Upper lobe of right lung (tissue), 1 donor: Measurements from ENCODE around the gene PGBD5. TPM values are rescaled to one million over a fixed set of nuclear protein-coding genes. Genes with fewer than 3 reads are reported as not detected.

ENCODE experiments used
- ATAC-seq: fragments of 200-7000 bp; cut with Tn5 transposase; one replicate; pipeline ENCODE4 v1.9.1; 2020; ENCODE audit warnings: mild to moderate bottlenecking, moderate library complexity
- DNase-seq: peaks from one replicate; pipeline ENCODE4 v3.0.0-alpha.2; 2020
- H3K27ac ChIP-seq: fragments of 200-600 bp; one replicate; pipeline ENCODE4 v1.8.0; 2022
- H3K27me3 ChIP-seq: fragments of 200-600 bp; one replicate; pipeline ENCODE4 v1.8.0; 2022; ENCODE audit warnings: mild to moderate bottlenecking
- H3K36me3 ChIP-seq: fragments of 200-600 bp; one replicate; pipeline ENCODE4 v1.8.0; 2022
- H3K4me1 ChIP-seq: fragments of 200-600 bp; one replicate; pipeline ENCODE4 v1.8.0; 2022
- H3K4me3 ChIP-seq: fragments of 200-600 bp; one replicate; pipeline ENCODE4 v1.8.0; 2022; ENCODE audit warnings: mild to moderate bottlenecking
- H3K9me3 ChIP-seq: fragments of 200-600 bp; one replicate; pipeline ENCODE4 v1.8.0; 2022
- intact Hi-C: fragments of 100-400 bp; cut with DNase I; formaldehyde crosslinking; loops from one replicate; pipeline ENCODE4 v1.11.0; 2022
- total RNA-seq: library from RNA; stranded (reverse); fragmentation: NEBNext Ultra II Directional; extraction: Animal tissue kit (Norgen Biotek cat#: 25700); gene quantifications from one replicate; pipeline ENCODE4 v1.2.1, GENCODE V29; 2021
- TF ChIP-seq, protein P1 (sequence below): fragments of 200-600 bp; IDR thresholded peaks from one replicate; pipeline ENCODE4 v1.8.0; 2022; ENCODE audit warnings: antibody characterized with exemption
- donor health status: DM: no; HTN: yes; CAD: no; lungs with severe emphysema.

Gene PGBD5
- total RNA-seq, 1 donor from 2014 or later, result 5.1 TPM

DNA sequence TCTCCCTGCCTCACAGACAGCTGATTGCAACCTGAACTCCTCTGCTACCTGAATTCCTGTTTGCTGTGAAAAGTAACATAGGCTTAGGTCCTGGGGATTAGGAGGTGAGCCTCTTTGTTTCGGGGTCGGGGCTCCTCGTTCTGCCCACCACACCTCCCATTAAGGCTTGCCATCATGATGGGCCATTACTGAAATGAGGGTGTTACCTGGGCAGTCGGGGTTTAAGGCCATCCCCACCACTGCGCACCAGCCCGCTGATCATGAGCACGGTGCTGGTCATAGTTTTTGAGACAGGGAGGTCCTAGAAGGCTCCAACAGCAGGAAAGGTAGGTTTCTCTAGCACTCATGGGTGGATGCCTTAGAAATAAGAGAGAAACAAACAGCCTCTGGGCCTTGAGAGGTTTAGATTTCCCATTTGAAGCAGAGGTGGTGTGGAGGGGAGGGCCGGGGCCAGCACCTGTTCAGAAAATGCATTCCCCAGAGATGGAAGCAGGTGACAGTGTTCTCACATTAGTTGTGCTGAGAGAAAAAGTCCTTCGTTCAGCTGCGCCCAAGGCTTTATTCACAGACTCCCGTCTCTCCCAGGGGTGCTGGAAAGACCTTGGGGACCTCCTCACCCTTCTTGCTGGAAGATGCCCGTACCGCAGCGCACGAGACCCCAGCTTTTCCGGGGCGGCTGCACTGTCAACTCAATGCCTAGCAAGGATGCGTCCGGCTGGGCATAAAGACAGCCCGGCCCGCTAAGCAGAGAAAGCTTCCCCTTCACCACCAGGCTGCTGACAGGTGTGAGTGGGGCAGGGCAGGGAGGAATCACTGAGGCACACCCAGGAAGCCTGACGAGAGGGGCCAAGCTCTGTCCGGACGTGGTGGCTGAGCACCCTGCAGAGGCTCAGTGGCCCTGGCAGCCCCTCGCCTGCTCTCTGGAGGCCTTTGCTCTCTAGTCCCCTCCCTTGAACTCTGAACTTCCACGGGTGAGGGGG, 125.5 kb downstream of the PGBD5 start:
- intact Hi-C loops, result no loop called here
- no peak for DNase-seq
- Histone ChIP-seq H3K4me3 (no peak overlapping the region), H3K27me3 (no peaks in the 10 kb centered on the region), H3K4me1 (no peaks in the 10 kb centered on the region), H3K27ac (no peak overlapping the region), H3K9me3 (no peaks in the 10 kb centered on the region), H3K36me3 (no peaks in the 10 kb centered on the region)
- peak; percentile 15 for ATAC-seq
- TF ChIP-seq, protein P1, sequence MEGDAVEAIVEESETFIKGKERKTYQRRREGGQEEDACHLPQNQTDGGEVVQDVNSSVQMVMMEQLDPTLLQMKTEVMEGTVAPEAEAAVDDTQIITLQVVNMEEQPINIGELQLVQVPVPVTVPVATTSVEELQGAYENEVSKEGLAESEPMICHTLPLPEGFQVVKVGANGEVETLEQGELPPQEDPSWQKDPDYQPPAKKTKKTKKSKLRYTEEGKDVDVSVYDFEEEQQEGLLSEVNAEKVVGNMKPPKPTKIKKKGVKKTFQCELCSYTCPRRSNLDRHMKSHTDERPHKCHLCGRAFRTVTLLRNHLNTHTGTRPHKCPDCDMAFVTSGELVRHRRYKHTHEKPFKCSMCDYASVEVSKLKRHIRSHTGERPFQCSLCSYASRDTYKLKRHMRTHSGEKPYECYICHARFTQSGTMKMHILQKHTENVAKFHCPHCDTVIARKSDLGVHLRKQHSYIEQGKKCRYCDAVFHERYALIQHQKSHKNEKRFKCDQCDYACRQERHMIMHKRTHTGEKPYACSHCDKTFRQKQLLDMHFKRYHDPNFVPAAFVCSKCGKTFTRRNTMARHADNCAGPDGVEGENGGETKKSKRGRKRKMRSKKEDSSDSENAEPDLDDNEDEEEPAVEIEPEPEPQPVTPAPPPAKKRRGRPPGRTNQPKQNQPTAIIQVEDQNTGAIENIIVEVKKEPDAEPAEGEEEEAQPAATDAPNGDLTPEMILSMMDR, result no peak

DNA sequence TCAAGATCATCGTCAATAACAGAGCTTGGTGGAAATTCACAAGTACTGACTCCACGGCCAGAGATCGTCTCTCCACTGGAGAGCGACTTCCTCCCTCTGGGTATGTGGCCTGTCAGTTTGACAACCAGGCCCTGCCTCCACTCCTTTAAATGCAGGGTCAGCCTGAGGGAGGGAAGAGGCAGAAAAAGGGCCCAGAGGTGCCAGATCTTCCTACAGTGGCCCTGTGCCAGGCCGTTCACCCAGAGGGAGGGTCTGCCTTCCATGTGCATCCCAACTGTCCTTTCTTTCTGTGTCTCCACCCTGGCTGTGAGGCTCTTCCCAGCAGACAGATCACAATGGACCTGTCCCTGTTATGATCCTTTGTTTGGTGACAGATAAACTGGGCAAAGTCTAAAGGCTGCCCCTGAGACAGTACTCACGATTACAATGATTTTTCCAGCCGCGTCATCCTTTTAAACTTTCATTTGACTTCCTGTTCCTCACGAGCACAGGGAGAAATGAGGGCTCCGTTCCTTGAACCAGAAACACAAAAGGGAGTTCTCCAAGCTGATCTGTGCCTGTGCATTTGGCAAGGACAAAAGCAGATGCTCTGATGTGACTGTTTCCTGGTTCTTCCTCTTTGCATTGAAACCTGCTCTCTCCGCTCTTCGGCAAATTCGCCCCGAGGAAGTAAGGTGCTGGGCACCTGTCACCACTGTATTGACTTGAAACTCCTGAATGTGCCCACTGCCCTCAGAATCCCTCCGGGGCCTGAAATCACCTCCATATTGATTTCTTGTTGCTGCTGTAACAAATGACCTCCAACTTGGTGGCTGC, 126.7 kb downstream of the PGBD5 start:
- Histone ChIP-seq H3K4me1 (no peaks in the 10 kb centered on the region), H3K9me3 (no peaks in the 10 kb centered on the region), H3K27me3 (no peaks in the 10 kb centered on the region), H3K4me3 (no peak overlapping the region), H3K36me3 (no peaks in the 10 kb centered on the region), H3K27ac (no peak overlapping the region)
- intact Hi-C loops, result no loop called here
- no peak for ATAC-seq
- TF ChIP-seq, protein P1, result no peak
- DNase-seq, result no peak

DNA sequence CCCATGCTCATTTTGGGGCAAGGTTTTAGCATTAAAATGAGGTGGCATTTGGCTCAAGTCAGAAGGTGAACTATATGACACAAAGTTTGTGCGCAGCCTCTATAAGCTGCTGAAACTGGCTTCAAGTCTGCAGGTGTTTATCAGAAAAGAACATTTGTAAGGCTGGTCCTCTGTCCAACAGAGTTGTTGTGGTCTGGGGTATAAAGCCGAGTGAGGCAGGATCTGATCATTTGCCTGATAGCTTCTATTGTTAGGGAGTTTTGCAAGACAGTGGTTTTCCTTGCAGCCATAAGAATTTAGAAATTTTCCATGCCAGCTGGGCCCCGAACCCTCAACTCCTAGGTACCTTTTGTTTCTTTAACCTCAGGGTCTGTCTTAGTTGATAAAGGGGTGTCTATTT, 130.8 kb downstream of the PGBD5 start:
- no peak for DNase-seq
- Histone ChIP-seq H3K27ac (no peak overlapping the region), H3K4me1 (no peaks in the 10 kb centered on the region), H3K4me3 (no peak overlapping the region), H3K36me3 (no peaks in the 10 kb centered on the region), H3K9me3 (no peaks in the 10 kb centered on the region), H3K27me3 (peaks cover 5% of the 10 kb centered on the region)
- intact Hi-C loops, result no loop called here
- ATAC-seq, result no peak
- TF ChIP-seq, protein P1, result no peak

DNA sequence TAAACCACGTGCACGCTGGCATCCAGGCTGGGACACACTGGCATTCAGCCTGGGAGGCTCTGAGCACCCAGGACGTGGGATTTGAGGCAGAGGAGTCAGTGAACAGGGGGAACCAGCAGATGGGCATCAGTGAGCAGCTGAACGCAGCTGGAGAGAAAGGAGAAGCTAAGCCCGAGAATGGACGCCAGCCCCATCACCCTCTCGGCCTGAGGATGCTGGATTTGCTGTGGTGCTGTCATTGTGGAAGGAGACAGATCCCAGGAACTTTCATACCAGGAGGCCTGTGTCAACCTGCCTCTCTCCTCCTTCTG, 132.8 kb downstream of the PGBD5 start:
- H3K4me1 ChIP-seq, result no peaks in the 10 kb centered on the region
- no peak overlapping the region for H3K4me3 ChIP-seq
- TF ChIP-seq, protein P1, result no peak
- H3K36me3 ChIP-seq, result no peaks in the 10 kb centered on the region
- H3K27ac ChIP-seq, result no peak overlapping the region
- ATAC-seq, result no peak
- no peaks in the 10 kb centered on the region for H3K9me3 ChIP-seq
- H3K27me3 ChIP-seq, result peaks cover 5% of the 10 kb centered on the region
- intact Hi-C loops, result no loop called here
- no peak for DNase-seq

DNA sequence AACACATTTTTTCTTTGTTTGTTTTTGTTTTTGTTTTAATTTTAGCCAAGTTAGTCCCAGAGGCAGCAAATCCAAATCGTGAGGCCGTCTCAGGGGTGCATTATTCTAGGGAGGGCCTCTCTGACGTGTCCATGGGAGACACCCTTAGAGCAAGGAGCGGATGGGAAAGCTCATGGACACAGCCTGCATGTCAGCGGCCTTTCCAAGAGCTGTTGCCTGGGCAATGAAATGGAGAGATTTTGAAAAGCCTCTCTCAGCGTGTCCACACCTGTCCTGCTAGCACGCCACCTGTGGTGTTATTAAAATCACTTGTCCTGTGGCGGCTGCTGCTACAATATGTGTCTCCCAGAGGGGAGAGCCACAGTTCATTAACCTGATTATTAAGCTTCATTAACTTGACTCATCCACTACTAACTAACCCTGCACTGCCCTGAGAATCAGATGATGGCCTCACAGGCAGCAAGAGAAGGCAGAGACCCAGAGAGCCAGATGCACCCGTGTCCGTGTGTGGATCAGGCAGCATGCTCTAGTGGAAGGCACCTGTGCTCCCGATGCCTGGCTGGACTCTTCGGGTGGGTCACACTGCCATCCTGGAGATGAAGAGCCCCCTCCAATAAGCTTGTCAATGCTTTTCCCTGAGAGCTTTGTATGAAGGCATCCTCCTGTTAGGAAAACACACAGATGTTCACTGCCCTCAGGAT, 133.3 kb downstream of the PGBD5 start:
- no peak for ATAC-seq
- Histone ChIP-seq H3K36me3 (no peaks in the 10 kb centered on the region), H3K4me3 (no peak overlapping the region), H3K27me3 (peaks cover 5% of the 10 kb centered on the region), H3K27ac (no peak overlapping the region), H3K9me3 (no peaks in the 10 kb centered on the region), H3K4me1 (no peaks in the 10 kb centered on the region)
- DNase-seq, result peak; percentile 20
- TF ChIP-seq, protein P1, result no peak
- intact Hi-C loops, result no loop called here
